ENCODE measurements around the gene ASH1L.

DNA sequence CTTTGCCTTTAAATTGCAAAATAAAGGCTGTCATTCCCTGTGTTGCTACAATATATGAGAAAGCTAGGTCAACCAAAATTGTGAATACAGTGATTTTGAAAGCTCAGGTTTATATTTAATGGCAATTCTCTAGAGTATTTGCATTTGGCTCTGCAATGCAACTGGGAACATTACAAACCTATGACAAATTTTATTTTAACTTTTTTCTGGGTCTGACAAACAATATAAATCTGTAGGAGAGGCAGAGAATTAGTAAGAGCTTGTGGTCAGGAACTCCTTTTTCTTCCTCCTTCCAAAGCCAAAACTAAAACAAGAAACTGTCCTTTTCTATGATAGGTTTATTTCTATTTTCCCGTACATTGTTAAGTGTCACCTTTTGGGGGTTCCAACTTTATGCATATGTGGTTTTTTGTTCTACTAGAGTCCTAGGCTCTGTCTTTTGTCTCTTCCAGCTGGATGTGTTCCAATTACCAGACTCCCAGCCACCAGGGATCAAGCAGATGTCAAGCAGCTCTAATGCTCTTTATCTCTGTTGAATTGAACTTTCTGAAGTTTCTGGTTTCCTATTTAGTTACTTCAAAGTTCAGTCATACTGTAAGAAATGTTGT is 106.9 kb downstream of the ASH1L start:
- TF ChIP-seq TAF1 (IDR thresholded peaks at IDR 0.05; ENCODE audit: borderline replicate concordance, insufficient read depth, low read length) (no peak), POLR2AphosphoS5 (IDR thresholded peaks at IDR 0.05; ENCODE audit: low read depth, low read length) (no peak), SIN3A (IDR thresholded peaks at IDR 0.05; ENCODE audit: borderline replicate concordance, insufficient read depth, low read length) (no peak)
- TF ChIP-seq, protein P1, sequence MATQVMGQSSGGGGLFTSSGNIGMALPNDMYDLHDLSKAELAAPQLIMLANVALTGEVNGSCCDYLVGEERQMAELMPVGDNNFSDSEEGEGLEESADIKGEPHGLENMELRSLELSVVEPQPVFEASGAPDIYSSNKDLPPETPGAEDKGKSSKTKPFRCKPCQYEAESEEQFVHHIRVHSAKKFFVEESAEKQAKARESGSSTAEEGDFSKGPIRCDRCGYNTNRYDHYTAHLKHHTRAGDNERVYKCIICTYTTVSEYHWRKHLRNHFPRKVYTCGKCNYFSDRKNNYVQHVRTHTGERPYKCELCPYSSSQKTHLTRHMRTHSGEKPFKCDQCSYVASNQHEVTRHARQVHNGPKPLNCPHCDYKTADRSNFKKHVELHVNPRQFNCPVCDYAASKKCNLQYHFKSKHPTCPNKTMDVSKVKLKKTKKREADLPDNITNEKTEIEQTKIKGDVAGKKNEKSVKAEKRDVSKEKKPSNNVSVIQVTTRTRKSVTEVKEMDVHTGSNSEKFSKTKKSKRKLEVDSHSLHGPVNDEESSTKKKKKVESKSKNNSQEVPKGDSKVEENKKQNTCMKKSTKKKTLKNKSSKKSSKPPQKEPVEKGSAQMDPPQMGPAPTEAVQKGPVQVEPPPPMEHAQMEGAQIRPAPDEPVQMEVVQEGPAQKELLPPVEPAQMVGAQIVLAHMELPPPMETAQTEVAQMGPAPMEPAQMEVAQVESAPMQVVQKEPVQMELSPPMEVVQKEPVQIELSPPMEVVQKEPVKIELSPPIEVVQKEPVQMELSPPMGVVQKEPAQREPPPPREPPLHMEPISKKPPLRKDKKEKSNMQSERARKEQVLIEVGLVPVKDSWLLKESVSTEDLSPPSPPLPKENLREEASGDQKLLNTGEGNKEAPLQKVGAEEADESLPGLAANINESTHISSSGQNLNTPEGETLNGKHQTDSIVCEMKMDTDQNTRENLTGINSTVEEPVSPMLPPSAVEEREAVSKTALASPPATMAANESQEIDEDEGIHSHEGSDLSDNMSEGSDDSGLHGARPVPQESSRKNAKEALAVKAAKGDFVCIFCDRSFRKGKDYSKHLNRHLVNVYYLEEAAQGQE (IDR thresholded peaks at IDR 0.05; ENCODE audit: insufficient read depth in 1 of 2, low read depth in 2 of 2, low read length in 2 of 2), result no peak

All from PFSK-1 (cell line).